Kidney (tissue), 14 donors: ENCODE results near the gene TMEM170A. TPM values are rescaled to one million over a fixed set of nuclear protein-coding genes. Genes with fewer than 3 reads are reported as not detected.

Experiments
- DNase-seq, 5 donors: peaks; one replicate each; pipeline ENCODE4 v3.0.0-alpha.2; 2013 to 2020
- FAIRE-seq: peaks from 2 replicates; lab custom pipeline; 2012; peaks lifted over from hg19 to GRCh38; lab: Jason Lieb, UNC
- H3K27ac ChIP-seq, 2 donors: one replicate each; pipeline ENCODE4 v1.7.0; 2013; ENCODE audit warnings: low read depth in 2 of 2, low read length in 2 of 2, inconsistent platforms in 1 of 2
- H3K27me3 ChIP-seq: one replicate; pipeline ENCODE4 v1.7.1; 2013; ENCODE audit warnings: low read length, inconsistent platforms; ENCODE audit not compliant: control insufficient read depth, insufficient read depth
- H3K36me3 ChIP-seq, 3 donors: one replicate each; pipeline versions ENCODE4 v1.7.0 to v1.7.1; 2013; ENCODE audit warnings: low read length in 3 of 3, control low read depth in 1 of 3, inconsistent platforms in 1 of 3; ENCODE audit not compliant: insufficient read depth in 3 of 3, control insufficient read depth in 2 of 3
- H3K4me1 ChIP-seq, 3 donors: one replicate each; pipeline versions ENCODE4 v1.7.0 to v1.7.1; 2013; ENCODE audit warnings: low read length in 3 of 3, inconsistent platforms in 1 of 3, low read depth in 1 of 3; ENCODE audit not compliant: control insufficient read depth in 2 of 3, insufficient read depth in 2 of 3
- H3K4me3 ChIP-seq, 3 donors: one replicate each; pipeline versions ENCODE4 v1.7.0 to v1.8.1; 2013; ENCODE audit warnings: low read length in 3 of 3, control low read depth in 1 of 3, inconsistent platforms in 1 of 3
- H3K9ac ChIP-seq, 3 donors: one replicate each; pipeline versions ENCODE4 v1.7.0 to v1.7.1; 2013; ENCODE audit warnings: low read length in 3 of 3, control low read depth in 1 of 3, inconsistent platforms in 1 of 3
- H3K9me3 ChIP-seq, 3 donors: one replicate each; pipeline versions ENCODE4 v1.7.0 to v1.7.1; 2013; ENCODE audit warnings: low read length in 3 of 3, control low read depth in 1 of 3, inconsistent platforms in 1 of 3; ENCODE audit not compliant: control insufficient read depth in 2 of 3, insufficient read depth in 1 of 3
- CTCF ChIP-seq: IDR thresholded peaks from 3 replicates; pipeline ENCODE4 v1.5.1; 2012; ENCODE audit warnings: mild to moderate bottlenecking, moderate library complexity, borderline replicate concordance; ENCODE audit not compliant: insufficient read depth; ENCODE audit errors: extremely low read depth
- intact Hi-C: fragments of 100-400 bp; cut with DNase I; formaldehyde crosslinking; loops from one replicate; pipeline ENCODE4 v1.11.1; 2022
- polyA plus RNA-seq: library from polyadenylated mRNA; stranded (reverse); fragments of 350-450 nt; fragmentation: Illumina TruSeq; extraction: RNeasy Lipid Tissue Mini Kit (QIAGEN cat#74804); gene quantifications from one replicate; pipeline ENCODE4 v1.2.3, GENCODE V29; 2014; ENCODE audit warnings: low read depth, low replicate concordance; ENCODE audit not compliant: insufficient read depth
- total RNA-seq: library from RNA; stranded (reverse); fragmentation: NEBNext Ultra II Directional; extraction: Animal tissue kit (Norgen Biotek cat#: 25700); gene quantifications from one replicate; pipeline ENCODE4 v1.2.1, GENCODE V29; 2021
- donor health status: control.
- donor health status: control.
- donor health status: control.
- donor health status: control.
- donor health status: control.
- donor health status: DM: yes; HTN: yes; CAD: no.
- donor health status: Normal renal cell carcinoma (clear cell type).

The TMEM170A gene
- total and polyA plus RNA-seq, 2 donors from 2014 or later: 10.2 to 22.8 TPM

- H3K9me3 ChIP-seq: no peaks in the 10 kb centered on the region
- no peaks in the 10 kb centered on the region for H3K36me3 ChIP-seq
- no peaks in the 10 kb centered on the region for H3K27me3 ChIP-seq
- intact Hi-C loops: no loop called here
- DNase-seq (no peak), FAIRE-seq (no peak)
- H3K27ac ChIP-seq: no peak overlapping the region
- H3K4me3 ChIP-seq: no peak overlapping the region
- H3K9ac ChIP-seq: no peak overlapping the region
- no peaks in the 10 kb centered on the region for H3K4me1 ChIP-seq
- TF ChIP-seq CTCF: no peak
Observed at GRCh38 chr16:75486014-75486675, 21.7 kb upstream of the TMEM170A start.

- intact Hi-C loops: no loop called here
Observed at GRCh38 chr16:75485230-75486013, 20.9 kb upstream of the TMEM170A start.

GRCh38 chr16:75483222-75483621 lies 18.7 kb upstream of the TMEM170A start:
- no peak overlapping the region for H3K27ac ChIP-seq
- no peaks in the 10 kb centered on the region for H3K4me1 ChIP-seq
- intact Hi-C loops: no loop called here
- TF ChIP-seq CTCF: no peak
- DNase-seq (no peak), FAIRE-seq (no peak)
- no peaks in the 10 kb centered on the region for H3K27me3 ChIP-seq
- H3K36me3 ChIP-seq: no peaks in the 10 kb centered on the region
- H3K4me3 ChIP-seq: no peak overlapping the region
- no peaks in the 10 kb centered on the region for H3K9me3 ChIP-seq
- H3K9ac ChIP-seq: no peak overlapping the region

More at GRCh38 chr16:75485230-75486013, 20.9 kb upstream of the TMEM170A start:
- H3K36me3 ChIP-seq: no peaks in the 10 kb centered on the region
- H3K27ac ChIP-seq: no peak overlapping the region
- DNase-seq (no peak), FAIRE-seq (no peak)
- no peaks in the 10 kb centered on the region for H3K27me3 ChIP-seq
- no peak overlapping the region for H3K4me3 ChIP-seq
- H3K9ac ChIP-seq: no peak overlapping the region
- no peaks in the 10 kb centered on the region for H3K9me3 ChIP-seq
- TF ChIP-seq CTCF: no peak
- H3K4me1 ChIP-seq: no peaks in the 10 kb centered on the region
